HG03025 (cell line): ENCODE results near the gene PIF1.

Source experiments
- ATAC-seq: cut with Tn5 transposase; IDR thresholded peaks from one replicate; pipeline ENCODE4 v1.9.1; 2021; ENCODE audit warnings: mild to moderate bottlenecking, moderate library complexity; ENCODE audit not compliant: unreplicated experiment, low FRiP score

PIF1 gene

DNA sequence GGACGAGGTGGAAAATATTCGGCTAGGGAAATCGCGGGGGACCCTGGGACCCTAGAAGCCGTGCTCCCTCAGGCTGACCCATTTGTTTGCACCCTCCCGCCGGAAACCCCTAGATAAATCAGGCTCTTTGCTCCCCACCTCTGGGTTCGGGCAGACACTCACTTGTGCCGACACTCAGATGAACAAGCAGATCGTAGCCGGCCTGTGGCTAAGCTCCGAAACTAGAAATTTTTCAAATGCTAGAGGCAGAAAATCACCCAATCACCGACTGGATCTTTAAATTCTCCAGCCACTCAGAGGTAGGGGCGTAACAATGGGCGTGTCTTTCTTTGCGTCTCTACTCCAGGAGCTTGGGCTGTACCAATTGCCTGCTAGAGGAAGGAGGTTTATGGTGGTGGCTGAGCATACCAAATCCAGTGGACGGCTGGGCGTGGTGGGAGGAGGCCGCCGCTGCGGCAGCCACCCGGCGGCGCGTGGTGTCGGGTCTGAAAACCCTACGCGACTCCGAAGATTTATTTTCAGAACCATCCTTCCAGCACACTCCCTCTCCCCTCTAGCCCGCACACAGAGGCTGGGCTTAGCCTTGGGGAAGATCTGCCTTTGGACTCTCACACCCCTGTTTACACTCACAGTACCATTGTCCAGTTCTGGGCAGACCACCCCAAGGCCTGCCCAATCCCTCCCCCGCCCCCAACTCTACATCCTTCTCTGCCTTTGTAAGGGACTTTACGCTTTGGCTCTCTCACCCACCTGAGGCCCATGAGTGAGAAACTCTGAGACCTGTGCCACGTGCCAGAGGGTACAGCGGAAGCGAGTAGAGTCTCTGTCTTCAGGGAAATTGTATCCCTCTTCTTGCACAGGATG is at the start of gene PIF1:
Gene PIF1, minus strand, starts transcription at position 217 of the 864 bp plus-strand sequence. CDS start 1,312 bp downstream, outside the sequence.
- peak; percentile 74 for ATAC-seq

DNA sequence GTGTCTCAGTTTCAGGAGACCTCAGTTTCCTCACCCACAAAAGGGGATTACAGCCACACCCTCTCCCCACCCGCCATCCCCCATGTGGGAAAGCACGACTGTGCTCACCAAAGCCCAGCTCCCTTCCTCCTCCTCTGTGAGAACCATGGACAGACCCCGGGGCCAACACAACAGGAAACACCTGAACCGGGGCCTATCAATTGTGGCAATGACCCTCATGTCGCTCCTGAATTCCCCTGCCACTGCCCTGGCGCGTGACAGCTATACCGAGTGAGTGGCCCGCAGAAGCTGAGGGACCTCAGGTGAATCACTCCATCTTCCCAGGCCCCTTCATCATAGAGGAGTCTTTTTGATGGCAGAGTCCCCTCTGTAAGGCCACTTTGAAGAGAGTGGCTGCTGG is 44.9 kb upstream of the PIF1 start:
- no peak for ATAC-seq

DNA sequence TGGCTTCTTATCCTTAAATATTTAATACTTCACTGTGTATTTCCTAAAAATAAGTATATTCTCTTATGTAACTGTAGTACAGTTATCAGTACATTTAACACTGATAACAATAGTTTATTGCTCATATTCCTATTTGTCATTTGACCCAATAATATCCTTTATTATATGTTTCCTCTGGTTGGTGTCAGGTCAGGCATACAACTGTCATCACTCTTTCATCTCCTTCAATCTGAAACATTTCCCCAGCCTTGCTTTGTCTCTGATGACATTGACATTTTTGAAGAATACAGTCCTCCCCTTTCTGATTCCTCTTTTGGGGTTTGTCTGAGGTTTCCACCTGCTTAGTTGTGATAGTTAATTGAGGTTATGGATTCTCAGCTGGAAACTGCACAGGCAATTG is 44.1 kb upstream of the PIF1 start:
- no peak for ATAC-seq

GRCh38 chr15:64865998-64866520 is 40.6 kb upstream of the PIF1 start:
- ATAC-seq: no peak

DNA sequence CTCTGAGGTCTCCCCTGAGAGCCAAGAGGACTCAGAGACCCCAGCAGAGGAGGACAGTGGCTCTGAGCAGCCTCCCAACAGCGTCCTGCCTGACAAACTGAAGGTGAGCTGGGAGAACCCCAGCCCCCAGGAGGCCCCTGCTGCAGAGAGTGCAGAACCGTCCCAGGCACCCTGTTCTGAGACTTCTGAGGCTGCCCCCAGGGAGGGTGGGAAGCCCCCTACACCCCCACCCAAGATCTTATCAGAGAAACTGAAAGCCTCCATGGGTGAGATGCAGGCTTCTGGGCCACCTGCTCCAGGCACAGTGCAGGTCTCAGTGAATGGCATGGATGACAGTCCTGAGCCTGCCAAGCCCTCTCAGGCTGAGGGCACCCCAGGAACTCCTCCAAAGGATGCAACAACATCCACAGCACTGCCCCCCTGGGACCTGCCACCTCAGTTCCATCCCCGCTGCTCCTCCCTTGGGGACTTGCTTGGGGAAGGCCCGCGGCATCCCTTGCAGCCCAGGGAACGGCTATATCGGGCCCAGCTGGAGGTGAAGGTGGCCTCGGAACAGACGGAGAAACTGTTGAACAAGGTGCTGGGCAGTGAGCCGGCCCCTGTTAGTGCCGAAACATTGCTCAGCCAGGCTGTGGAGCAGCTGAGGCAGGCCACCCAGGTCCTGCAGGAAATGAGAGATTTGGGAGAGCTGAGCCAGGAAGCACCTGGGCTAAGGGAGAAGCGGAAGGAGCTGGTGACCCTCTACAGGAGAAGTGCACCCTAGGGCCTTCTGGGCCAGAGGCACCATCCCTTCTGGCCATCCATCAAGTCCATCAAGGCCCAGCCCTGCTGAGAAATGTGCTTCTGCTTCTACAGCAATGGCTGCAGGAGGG is 39.9 kb upstream of the PIF1 start:
- ATAC-seq: no peak

DNA sequence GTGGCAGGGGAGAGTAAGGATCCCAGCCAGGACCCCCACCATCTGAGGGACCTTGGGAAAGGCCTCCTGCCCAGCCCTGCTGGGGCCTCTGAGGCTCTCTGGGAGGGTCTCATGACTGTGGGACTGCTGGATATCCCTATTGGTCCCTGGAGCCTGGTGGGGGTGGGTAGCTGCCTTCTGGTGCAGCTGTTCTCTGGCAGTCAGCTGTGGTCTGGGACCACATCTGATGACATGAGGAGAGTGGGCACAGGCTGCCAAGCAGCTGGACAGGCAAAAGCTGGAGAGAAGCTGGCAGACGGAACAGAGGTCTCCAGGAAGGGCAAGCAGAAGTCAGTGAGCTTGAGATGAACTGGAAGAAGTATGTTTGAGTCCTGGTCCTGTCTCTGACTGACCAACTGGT is 38.6 kb upstream of the PIF1 start:
- ATAC-seq: no peak

DNA sequence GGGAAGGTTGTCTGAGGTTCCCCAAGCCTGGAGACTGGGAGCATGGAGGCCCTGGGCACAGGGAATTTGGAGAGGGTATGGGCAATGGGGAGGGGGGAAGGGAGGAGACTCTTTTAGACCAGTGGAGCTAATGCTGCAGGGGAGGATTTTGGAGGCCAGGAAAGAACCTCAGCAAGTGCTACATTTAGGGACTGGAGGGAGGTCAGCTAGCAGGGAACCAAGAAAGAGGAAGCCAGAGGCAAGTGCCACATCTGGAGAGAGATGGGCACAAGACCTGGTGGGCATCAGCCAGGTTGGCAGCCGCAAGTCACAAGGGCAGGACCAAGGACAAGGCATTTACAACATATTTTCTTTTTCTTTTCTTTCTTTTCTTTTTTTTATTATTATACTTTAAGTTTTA is 37.0 kb upstream of the PIF1 start:
- no peak for ATAC-seq

- no peak for ATAC-seq
Observed at GRCh38 chr15:64861960-64862359, 36.5 kb upstream of the PIF1 start.

DNA sequence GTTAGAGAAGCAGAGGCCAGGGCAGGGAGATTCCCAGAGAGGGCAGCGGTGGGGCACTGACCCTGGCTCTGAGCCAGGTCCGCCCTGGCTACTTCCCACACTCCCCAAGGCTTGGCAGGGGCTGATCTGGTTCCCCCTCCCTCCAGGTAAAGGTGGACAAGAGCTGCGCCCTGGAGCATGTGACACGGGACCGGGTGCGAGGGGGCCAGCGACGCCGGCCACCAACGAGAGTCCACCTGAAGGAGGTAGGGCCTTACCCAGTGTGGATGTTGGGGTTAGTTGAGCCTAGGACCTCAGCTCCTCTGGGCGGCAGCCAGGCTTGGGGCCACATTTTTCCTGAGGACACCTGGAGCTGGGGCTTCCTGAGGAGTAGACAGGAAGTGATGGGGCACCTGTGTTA is 35.9 kb upstream of the PIF1 start:
- no peak for ATAC-seq

DNA sequence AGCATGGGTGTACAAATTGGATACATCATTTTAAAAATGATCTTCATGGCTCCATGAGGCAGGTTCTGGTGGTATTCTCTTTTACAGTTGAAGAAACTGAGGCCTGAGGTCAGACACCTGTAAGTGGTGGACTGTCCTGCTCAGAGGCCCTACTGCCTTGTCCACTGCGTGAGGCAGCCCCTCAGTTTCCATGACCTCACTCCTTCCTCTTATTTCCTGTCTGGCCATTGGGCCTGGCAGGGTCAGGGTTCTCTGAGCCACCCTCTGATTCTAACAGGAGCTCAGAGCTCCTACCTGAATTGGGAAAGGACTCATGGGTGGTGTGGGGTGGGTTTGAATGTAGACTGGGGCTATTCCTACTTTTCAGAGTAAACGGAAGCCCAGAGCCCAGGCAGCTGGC is 33.8 kb upstream of the PIF1 start:
- ATAC-seq: no peak

- ATAC-seq: no peak
Observed at GRCh38 chr15:64858021-64858575, 32.7 kb upstream of the PIF1 start.

DNA sequence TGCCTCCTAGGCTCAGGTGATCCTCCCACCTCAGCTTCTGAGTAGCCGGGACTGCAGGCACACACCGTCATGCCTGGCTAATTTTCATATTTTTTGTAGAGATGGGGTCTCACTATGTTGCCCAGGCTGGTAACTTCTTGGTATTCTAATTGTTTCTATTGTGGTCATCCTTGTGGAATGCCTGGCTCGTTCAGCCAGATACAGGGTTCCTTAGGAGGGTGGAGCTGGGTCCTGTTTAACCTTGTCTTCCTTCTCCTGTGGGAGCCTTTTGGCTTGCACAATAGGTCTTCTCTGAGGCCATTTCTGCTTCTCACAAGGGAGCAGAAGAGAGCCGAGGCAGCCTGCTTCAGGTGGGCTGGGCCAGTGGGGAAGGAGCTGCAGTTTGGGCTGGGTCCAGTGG is 32.0 kb upstream of the PIF1 start:
- ATAC-seq: no peak

DNA sequence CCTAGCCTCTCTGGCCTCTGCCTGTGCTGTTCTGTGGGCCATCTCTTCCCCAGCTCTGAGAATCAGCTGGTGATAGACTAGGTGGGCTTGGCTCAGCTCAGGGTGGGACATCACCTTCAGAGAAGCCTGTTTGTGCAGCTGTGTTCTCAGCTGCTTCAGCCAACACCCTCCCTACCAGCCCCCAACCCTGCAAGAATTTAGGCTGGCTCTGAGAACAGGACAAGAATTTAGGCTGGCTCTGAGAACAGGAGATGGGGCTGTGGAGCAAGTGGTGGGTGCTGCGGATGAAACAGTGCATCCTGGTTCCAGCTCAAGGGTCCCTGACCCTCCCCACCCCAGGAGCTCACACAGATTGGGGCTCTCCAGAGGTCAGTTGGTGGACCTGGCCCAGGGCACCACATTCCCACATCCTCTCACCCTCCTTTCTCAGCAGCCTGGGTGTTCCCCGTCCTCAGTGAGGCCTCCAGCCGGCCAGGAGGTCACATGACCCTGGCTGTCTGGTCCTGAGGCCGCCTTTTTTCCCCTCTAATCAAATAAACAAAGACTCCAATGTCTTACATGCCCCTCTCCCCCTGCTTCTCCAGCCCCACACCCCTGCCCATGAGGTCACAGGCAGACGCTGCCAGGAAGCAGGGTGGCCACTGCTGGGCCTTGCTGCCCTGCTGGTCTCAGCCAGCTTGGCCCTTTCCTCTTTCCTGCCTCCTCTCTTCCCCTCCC is 31.1 kb upstream of the PIF1 start:
- ATAC-seq: no peak

- no peak for ATAC-seq
Observed at GRCh38 chr15:64855205-64855975, 29.9 kb upstream of the PIF1 start.

DNA sequence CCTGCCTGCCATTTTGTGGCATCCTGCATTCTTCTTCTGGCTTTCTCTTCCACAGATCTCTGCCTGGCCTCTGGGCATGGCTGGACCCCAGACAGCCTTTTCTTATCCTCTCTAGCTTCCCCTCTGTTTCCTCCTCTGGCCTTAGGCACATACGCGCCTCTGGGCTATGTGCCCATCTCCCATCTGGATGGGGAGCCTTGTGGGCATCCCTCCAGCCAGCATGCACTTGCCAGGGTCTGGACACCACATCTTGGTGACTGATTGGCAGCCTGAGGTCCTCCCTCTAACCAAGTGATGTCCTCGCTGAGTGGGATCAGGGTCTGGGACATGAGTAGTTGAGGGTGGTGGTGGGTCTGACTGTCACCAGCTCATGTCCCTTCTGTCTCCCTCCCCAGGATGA is 29.1 kb upstream of the PIF1 start:
- ATAC-seq: no peak

DNA sequence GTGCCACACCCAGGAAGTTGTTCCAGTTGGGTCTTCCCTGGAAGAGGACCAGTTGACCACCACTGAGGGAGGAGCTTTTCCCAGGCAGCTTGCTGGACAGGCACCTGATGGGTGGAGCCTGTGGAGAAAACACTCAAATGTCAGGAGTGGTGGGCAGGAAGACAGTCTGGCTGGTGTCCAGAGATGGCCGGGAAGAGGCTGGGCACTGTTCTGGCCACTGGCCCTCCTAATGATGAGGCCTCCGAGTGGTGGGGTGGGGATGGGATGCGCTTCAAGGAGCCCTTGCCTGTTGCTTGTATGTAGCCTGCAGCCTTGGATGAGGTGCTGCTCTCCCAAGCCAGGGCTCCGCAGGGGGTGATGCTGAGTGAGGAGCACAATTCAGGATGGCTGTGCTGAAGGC is 28.6 kb upstream of the PIF1 start:
- ATAC-seq: no peak

- no peak for ATAC-seq
Observed at GRCh38 chr15:64851503-64851840, 26.0 kb upstream of the PIF1 start.

GRCh38 chr15:64850778-64851502 is 25.5 kb upstream of the PIF1 start:
- ATAC-seq: no peak
